ENCODE results near the gene RELL2. TPM values are rescaled to one million over a fixed set of nuclear protein-coding genes. Genes with fewer than 3 reads are reported as not detected.

The RELL2 gene
- total and polyA plus RNA-seq, 2 experiments from 2014 or later: 16.9 to 17.3 TPM

DNA sequence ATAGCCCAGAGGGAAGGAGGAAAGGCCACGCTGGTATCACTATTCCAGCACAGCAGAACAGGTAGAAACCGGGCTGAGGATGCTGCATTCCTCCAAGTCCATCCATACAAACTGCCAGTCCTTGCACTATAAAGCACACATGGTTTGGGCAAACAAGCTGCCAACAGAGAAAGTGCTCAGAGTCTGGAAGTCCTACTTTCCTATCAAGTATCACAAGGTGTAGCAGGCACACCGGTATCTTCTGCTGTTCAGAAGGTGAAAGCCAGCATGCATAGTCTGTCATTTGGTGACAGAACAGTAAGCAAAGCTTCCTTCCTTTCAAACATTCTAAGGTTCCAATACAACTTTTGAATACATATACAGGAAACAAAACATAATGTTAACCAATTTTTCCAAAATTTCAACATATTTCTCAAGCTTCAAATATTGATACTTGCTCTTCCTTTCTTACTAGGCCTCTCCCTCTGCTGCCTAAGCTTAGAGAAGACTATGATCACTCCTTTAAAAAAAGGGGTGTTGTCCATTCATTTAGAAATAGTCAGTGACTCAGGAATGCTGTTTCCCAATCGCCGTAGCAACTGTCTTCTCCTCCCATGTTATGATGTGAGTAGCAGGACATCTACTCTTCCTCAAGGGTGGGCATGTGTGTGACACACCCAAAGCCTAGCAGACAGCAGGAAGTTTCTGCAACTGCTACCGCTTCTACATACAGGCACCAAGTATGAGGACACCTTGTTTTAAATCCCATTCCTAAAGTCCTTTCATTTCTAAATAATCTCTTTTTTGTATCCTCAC, 32.7 kb upstream of the RELL2 start:
- peak; percentile 75 for DNase-seq (ENCODE audit: low spot score)
- Histone ChIP-seq H4K20me1 (ENCODE audit: insufficient read depth, poor library complexity, severe bottlenecking) (peaks cover 5% of the 10 kb centered on the region), H3K36me3 (replicated peaks; ENCODE audit: insufficient read depth, low read depth) (no peaks in the 10 kb centered on the region), H3K4me2 (no peak overlapping the region), H3K9me2 (replicated peaks; ENCODE audit: insufficient read depth) (no peaks in the 10 kb centered on the region), H2AFZ (no peak overlapping the region), H3K79me2 (peaks cover 92% of the 10 kb centered on the region), H3K27ac (peak overlapping the region; percentile 59), H3K4me1 (ENCODE audit: insufficient read depth) (peaks cover 14% of the 10 kb centered on the region), H3K4me3 (no peak overlapping the region), H3K9me3 (ENCODE audit: low read depth) (no peaks in the 10 kb centered on the region), H3K27me3 (no peaks in the 10 kb centered on the region)
- 82% methylated on average over 6 of the region's 6 CpGs for WGBS (ENCODE audit: low lambda C conversion rate, missing lambda C conversion rate)
- TF ChIP-seq EZH2 (IDR thresholded peaks at IDR 0.05; ENCODE audit: borderline replicate concordance) (no peak), EZH2phosphoT487 (IDR thresholded peaks at IDR 0.05; ENCODE audit: low read depth, severe bottlenecking, unreplicated experiment) (no peak)
- TF ChIP-seq, protein P1, sequence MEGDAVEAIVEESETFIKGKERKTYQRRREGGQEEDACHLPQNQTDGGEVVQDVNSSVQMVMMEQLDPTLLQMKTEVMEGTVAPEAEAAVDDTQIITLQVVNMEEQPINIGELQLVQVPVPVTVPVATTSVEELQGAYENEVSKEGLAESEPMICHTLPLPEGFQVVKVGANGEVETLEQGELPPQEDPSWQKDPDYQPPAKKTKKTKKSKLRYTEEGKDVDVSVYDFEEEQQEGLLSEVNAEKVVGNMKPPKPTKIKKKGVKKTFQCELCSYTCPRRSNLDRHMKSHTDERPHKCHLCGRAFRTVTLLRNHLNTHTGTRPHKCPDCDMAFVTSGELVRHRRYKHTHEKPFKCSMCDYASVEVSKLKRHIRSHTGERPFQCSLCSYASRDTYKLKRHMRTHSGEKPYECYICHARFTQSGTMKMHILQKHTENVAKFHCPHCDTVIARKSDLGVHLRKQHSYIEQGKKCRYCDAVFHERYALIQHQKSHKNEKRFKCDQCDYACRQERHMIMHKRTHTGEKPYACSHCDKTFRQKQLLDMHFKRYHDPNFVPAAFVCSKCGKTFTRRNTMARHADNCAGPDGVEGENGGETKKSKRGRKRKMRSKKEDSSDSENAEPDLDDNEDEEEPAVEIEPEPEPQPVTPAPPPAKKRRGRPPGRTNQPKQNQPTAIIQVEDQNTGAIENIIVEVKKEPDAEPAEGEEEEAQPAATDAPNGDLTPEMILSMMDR (IDR thresholded peaks at IDR 0.05; ENCODE audit: poor library complexity): no peak

DNA sequence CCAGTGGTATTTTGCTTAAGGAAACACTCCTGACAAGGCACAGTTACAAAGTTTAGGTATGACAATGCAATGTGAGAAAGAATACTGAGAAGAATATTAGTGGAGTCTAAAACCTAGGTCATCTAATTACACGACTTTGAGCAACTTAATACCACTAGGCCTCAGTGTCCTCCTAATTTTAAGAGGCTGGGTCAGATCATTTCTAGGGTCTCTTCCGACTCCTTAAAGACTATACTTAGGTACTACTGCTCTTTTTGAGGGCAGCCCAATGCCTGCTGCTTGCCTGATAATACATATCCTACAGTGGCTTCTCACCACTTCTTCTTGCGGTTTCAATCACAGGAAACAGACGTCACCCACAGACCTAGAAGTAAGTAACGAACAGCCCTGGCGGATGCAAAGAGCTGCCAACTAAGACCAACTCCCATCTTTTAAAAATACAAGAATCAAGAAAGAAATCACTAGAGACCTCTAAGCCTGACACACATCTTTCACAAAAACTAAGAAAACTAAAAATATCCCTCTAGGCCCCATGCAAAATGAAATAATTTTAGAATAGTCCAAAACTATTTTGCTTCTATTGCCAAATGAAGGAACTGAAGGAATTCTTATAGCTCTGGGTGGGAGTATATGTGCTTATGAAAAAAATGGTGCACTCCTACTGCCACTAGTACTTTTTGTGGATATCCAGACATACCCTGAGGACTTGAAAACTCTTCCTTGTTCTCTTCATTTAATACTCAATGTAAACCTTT, 31.1 kb upstream of the RELL2 start:
- WGBS (ENCODE audit: low lambda C conversion rate, missing lambda C conversion rate): 90% methylated on average over 6 of the region's 6 CpGs

DNA sequence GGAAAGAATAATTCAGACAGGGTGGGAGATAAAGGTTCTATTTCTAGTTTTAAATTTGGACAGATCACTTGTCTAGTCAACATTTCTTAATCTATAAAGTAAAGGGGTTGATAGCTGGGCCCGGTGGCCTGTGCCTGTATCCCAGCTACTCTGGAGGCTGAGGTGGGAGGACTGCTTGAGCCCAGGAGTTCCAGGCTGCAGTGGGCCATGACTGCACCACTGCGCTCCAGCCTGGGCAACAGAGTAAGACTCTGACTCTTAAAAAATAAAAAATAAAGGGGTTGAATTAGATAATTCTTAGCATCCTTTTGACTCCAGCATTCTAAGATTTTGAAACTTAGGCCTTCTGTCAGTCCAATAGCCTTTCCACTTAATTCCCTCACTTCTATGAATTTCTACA, 28.8 kb upstream of the RELL2 start:
- Histone ChIP-seq H2AFZ (no peak overlapping the region), H3K27me3 (no peaks in the 10 kb centered on the region), H4K20me1 (ENCODE audit: insufficient read depth, poor library complexity, severe bottlenecking) (no peaks in the 10 kb centered on the region), H3K4me3 (no peak overlapping the region), H3K36me3 (replicated peaks; ENCODE audit: insufficient read depth, low read depth) (no peaks in the 10 kb centered on the region), H3K9me3 (ENCODE audit: low read depth) (no peaks in the 10 kb centered on the region), H3K4me2 (peak overlapping the region; percentile 57), H3K4me1 (ENCODE audit: insufficient read depth) (peaks cover 18% of the 10 kb centered on the region), H3K9me2 (replicated peaks; ENCODE audit: insufficient read depth) (no peaks in the 10 kb centered on the region), H3K79me2 (peaks cover 92% of the 10 kb centered on the region), H3K27ac (peak overlapping the region; percentile 77)
- TF ChIP-seq EZH2 (IDR thresholded peaks at IDR 0.05; ENCODE audit: borderline replicate concordance) (no peak), EZH2phosphoT487 (IDR thresholded peaks at IDR 0.05; ENCODE audit: low read depth, severe bottlenecking, unreplicated experiment) (no peak)
- TF ChIP-seq, protein P1 (IDR thresholded peaks at IDR 0.05; ENCODE audit: poor library complexity): no peak
- no peak for DNase-seq (ENCODE audit: low spot score)
- WGBS (ENCODE audit: low lambda C conversion rate, missing lambda C conversion rate): 74% methylated on average over 2 of the region's 2 CpGs

More for the DNA sequence above, 31.1 kb upstream of the RELL2 start:
- Histone ChIP-seq H3K4me1 (ENCODE audit: insufficient read depth) (peaks cover 18% of the 10 kb centered on the region), H3K4me3 (no peak overlapping the region), H3K9me3 (ENCODE audit: low read depth) (no peaks in the 10 kb centered on the region), H3K27me3 (no peaks in the 10 kb centered on the region), H2AFZ (no peak overlapping the region), H3K9me2 (replicated peaks; ENCODE audit: insufficient read depth) (no peaks in the 10 kb centered on the region), H3K79me2 (peaks cover 92% of the 10 kb centered on the region), H3K36me3 (replicated peaks; ENCODE audit: insufficient read depth, low read depth) (no peaks in the 10 kb centered on the region), H4K20me1 (ENCODE audit: insufficient read depth, poor library complexity, severe bottlenecking) (peaks cover 4% of the 10 kb centered on the region), H3K4me2 (no peak overlapping the region), H3K27ac (no peak overlapping the region)
- no peak for DNase-seq (ENCODE audit: low spot score)
- TF ChIP-seq EZH2 (IDR thresholded peaks at IDR 0.05; ENCODE audit: borderline replicate concordance): no peak
- TF ChIP-seq, protein P1 (IDR thresholded peaks at IDR 0.05; ENCODE audit: poor library complexity): no peak
- TF ChIP-seq EZH2phosphoT487 (IDR thresholded peaks at IDR 0.05; ENCODE audit: low read depth, severe bottlenecking, unreplicated experiment): no peak

All from hepatocyte (in vitro differentiated cells).